Spleen (tissue), 11 donors: ENCODE results near the gene CDK14. TPM values are rescaled to one million over a fixed set of nuclear protein-coding genes. Genes with fewer than 3 reads are reported as not detected.

Experiments
- DNase-seq: peaks from one replicate; pipeline ENCODE4 v3.0.0-alpha.2; 2020
- H3K27ac ChIP-seq, 8 donors: fragments of 200-600 bp; sonication (generic) in 7 of 8; 1 replicate in 4 of 8; 2 replicates in 4 of 8; pipeline versions ENCODE4 v1.5.0 to v1.8.0; 2016 to 2021; ENCODE audit warnings: inconsistent platforms in 4 of 8, mild to moderate bottlenecking in 4 of 8, moderate library complexity in 1 of 8
- H3K27me3 ChIP-seq, 7 donors: fragments of 200-600 bp; sonication (generic) in 6 of 7; replicated peaks in 1 of 7; 1 replicate in 4 of 7; 2 replicates in 3 of 7; pipeline versions ENCODE4 v1.5.0 to v1.8.0; 2016 to 2021; ENCODE audit warnings: inconsistent platforms in 3 of 7, mild to moderate bottlenecking in 1 of 7
- H3K36me3 ChIP-seq, 6 donors: fragments of 200-600 bp; sonication (generic) in 5 of 6; 1 replicate in 4 of 6; 2 replicates in 2 of 6; pipeline versions ENCODE4 v1.5.0 to v1.8.0; 2016 to 2021; ENCODE audit warnings: inconsistent platforms in 2 of 6
- H3K4me1 ChIP-seq, 6 donors: fragments of 200-600 bp; sonication (generic) in 5 of 6; 1 replicate in 3 of 6; 2 replicates in 3 of 6; pipeline versions ENCODE4 v1.5.0 to v1.8.0; 2016 to 2021; ENCODE audit warnings: inconsistent platforms in 3 of 6
- H3K4me3 ChIP-seq, 8 donors: fragments of 200-600 bp; sonication (generic) in 7 of 8; 1 replicate in 4 of 8; 2 replicates in 4 of 8; pipeline versions ENCODE4 v1.5.0 to v1.8.0; 2016 to 2021; ENCODE audit warnings: inconsistent platforms in 4 of 8, mild to moderate bottlenecking in 4 of 8, moderate library complexity in 2 of 8
- H3K9me3 ChIP-seq, 8 donors: fragments of 200-600 bp; sonication (generic) in 7 of 8; 1 replicate in 4 of 8; 2 replicates in 4 of 8; pipeline versions ENCODE4 v1.5.0 to v1.8.0; 2016 to 2021; ENCODE audit warnings: inconsistent platforms in 4 of 8
- POLR2A ChIP-seq, 3 donors: fragments of 450-650 bp; IDR thresholded peaks; one replicate each; pipeline ENCODE4 v1.5.1; 2017; ENCODE audit warnings: antibody characterized with exemption in 3 of 3, mild to moderate bottlenecking in 1 of 3
- POLR2AphosphoS5 ChIP-seq, 3 donors: sonication (generic); formaldehyde crosslinking; IDR thresholded peaks; one replicate each; pipeline ENCODE4 v1.5.1; 2017; ENCODE audit warnings: antibody characterized with exemption in 3 of 3
- WGBS, 5 donors: extraction: QIAGEN DNeasy Blood & Tissue Kit in 3 of 5; methylation state at CpG; one replicate each; pipeline versions ENCODE4 v1.1.5 to v1.1.7; 2013 to 2018; 5-methylcytosine and 5-hydroxymethylcytosine counted together
- intact Hi-C: fragments of 100-400 bp; cut with DNase I; formaldehyde crosslinking; loops from one replicate; pipeline ENCODE4 v1.15.0; 2023; ENCODE audit warnings: low total_unique reads
- polyA plus RNA-seq, 3 donors: library from polyadenylated mRNA; stranded (reverse); fragments of 200-250 nt; gene quantifications; one replicate each; pipeline ENCODE4 v1.2.1, GENCODE V29; 2013
- total RNA-seq, 7 donors: library from RNA; depleted of rRNA in 3 of 7; stranded (reverse); fragments of >200 nt in 3 of 7; fragmentation: NEBNext Ultra II Directional in 4 of 7; extraction: Animal tissue kit (Norgen Biotek cat#: 25700) in 4 of 7; gene quantifications; one replicate each; pipeline versions ENCODE4 v1.1.0 to v1.2.1, GENCODE V29; 2016 to 2021
- TF ChIP-seq, protein P1 (sequence below), 11 experiments: fragments of 200-600 bp in 7 of 11; fragments of 450-650 bp in 4 of 11; sonication (generic) in 4 of 11; IDR thresholded peaks in 8 of 11; conservative IDR thresholded peaks in 3 of 11; 1 replicate in 7 of 11; 2 replicates in 4 of 11; pipeline versions ENCODE4 v1.4.0 to v1.8.0; 2016 to 2021; ENCODE audit warnings: antibody characterized with exemption in 11 of 11, inconsistent platforms in 4 of 11, mild to moderate bottlenecking in 1 of 11
- donor health status: healthy with polysubstance abuse.
- donor health status: DM: no; HTN: no; CAD: no; lungs with moderate emphysema.
- donor health status: DM: no; HTN: no; CAD: no.
- donor health status: Bipolar disorder and iron deficiency.
- donor health status: healthy.
- donor health status: DM: no; HTN: no; CAD: no.
- donor health status: DM: yes; HTN: yes; CAD: no.

The CDK14 gene
- total and polyA plus RNA-seq, 10 donors, result 6.6 to 109 (median 51.2) TPM

DNA sequence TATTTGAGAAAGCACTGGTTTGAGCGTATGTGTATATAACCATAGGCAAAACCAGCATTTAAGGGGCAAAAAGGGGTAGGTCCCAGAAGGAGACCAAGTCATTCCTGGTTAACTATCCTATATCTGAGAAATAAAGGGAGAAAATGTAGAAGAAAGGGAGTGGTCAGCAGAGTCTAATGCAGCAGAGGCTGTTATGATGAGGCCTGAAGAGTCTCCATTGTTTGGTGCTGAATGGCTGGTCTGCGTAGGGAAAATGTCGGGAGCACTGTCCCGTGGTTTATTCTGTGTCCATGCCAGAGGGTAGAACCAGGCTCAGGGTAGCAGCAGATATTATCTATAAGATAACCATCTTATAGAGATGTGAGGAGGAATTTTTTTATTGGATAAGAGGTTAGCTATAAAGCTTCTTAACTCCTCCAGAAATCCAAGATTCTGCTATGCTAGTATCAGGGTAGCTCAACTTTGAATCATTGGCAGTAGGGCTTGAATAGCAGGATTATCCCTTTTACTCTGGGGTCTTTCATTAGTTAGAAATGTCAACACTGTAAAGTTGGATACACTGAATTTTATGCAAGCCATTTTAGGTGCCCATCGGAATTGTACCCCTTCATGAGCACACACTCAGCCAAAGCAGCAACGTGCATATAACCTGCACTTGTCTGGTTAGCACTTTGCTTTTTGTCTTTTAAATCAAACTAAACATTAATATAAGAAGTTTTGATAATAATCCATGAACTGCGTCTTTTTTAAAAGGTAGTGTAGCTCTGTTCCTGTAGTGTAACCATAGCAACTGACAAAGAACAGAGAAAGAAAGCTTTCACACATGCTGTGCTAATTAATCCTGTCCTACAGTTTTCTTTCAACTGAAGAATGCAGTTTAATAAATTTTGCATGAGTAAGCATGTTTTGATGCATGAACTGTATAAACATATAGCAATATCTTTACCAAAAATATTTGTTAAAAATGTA lies 356.1 kb downstream of the CDK14 start:
- TF ChIP-seq POLR2A (IDR thresholded peaks at IDR 0.05) (no peak), POLR2AphosphoS5 (IDR thresholded peaks at IDR 0.05) (no peak)
- TF ChIP-seq, protein P1, sequence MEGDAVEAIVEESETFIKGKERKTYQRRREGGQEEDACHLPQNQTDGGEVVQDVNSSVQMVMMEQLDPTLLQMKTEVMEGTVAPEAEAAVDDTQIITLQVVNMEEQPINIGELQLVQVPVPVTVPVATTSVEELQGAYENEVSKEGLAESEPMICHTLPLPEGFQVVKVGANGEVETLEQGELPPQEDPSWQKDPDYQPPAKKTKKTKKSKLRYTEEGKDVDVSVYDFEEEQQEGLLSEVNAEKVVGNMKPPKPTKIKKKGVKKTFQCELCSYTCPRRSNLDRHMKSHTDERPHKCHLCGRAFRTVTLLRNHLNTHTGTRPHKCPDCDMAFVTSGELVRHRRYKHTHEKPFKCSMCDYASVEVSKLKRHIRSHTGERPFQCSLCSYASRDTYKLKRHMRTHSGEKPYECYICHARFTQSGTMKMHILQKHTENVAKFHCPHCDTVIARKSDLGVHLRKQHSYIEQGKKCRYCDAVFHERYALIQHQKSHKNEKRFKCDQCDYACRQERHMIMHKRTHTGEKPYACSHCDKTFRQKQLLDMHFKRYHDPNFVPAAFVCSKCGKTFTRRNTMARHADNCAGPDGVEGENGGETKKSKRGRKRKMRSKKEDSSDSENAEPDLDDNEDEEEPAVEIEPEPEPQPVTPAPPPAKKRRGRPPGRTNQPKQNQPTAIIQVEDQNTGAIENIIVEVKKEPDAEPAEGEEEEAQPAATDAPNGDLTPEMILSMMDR (IDR thresholded peaks at IDR 0.05 in 8 of 11, conservative IDR thresholded peaks at IDR 0.05 in 3 of 11), result no peak
- Histone ChIP-seq H3K4me1 (no peaks in the 10 kb centered on the region), H3K27me3 (no peaks in the 10 kb centered on the region), H3K27ac (no peak overlapping the region), H3K36me3 (peaks cover 0 to 16% (median 0%) of the 10 kb centered on the region in 6 donors), H3K9me3 (no peaks in the 10 kb centered on the region), H3K4me3 (no peak overlapping the region)
- DNase-seq, result no peak
- WGBS, 5 donors, result 82 to 87% (median 85%) methylated on average over 7 of the region's 7 CpGs
- intact Hi-C loops, result no loop called here

DNA sequence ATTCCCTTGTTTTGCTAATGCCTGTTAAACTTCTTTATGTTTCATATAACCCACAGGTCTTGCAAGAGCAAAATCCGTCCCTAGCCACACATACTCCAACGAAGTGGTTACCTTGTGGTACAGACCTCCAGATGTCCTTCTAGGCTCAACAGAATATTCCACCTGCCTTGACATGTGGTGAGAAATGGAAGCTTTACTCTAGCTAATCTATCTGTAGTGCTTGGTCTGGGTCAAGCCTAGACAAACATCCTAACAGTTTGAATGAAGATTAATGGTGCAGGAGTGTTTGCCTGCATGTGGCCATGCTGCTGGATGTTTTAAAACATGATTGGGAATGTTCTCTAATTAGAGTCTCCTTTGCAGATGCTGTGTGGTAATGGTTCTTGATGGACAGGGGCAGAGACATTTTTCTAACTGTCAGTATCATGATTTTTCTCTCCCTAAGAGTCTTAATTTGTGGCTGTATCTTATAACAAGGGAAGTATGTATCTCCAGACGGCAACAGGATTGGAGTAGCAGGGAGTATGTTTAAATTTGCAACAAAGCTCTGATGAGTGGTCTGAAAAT lies 359.6 kb downstream of the CDK14 start:
- intact Hi-C loops, result no loop called here
- 72 to 85% (median 84%) methylated on average over 3 of the region's 3 CpGs for WGBS, 5 donors
- no peaks in the 10 kb centered on the region for H3K9me3 ChIP-seq
- H3K27ac ChIP-seq, result no peak overlapping the region
- no peak for DNase-seq
- peaks cover 0 to 20% (median 0%) of the 10 kb centered on the region in 6 donors for H3K36me3 ChIP-seq
- no peak for TF ChIP-seq POLR2A (IDR thresholded peaks at IDR 0.05)
- TF ChIP-seq POLR2AphosphoS5 (IDR thresholded peaks at IDR 0.05), result no peak
- TF ChIP-seq, protein P1 (IDR thresholded peaks at IDR 0.05 in 8 of 11, conservative IDR thresholded peaks at IDR 0.05 in 3 of 11), result no peak
- no peaks in the 10 kb centered on the region for H3K4me1 ChIP-seq
- no peaks in the 10 kb centered on the region for H3K27me3 ChIP-seq
- no peak overlapping the region for H3K4me3 ChIP-seq

DNA sequence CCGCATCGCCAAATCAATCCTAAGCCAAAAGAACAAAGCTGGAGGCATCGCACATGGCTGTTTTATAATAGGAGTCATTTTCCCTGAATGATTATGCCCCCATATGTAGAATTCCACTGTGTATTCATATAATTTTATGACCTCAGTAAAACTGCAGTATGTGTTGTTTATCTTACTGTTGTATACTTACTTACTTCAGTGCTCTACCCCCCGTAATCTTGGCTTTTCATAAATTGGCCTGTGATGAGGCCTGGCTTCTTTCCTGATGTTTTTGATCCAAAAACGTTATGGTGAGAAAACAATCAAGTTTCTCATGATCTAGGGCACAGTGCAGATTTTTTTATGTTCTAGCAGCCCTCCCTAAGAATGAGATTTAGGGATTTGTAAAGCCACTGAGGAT lies 361.8 kb downstream of the CDK14 start:
- DNase-seq, result no peak
- intact Hi-C loops, result no loop called here
- no peak overlapping the region for H3K27ac ChIP-seq
- no peak overlapping the region for H3K4me3 ChIP-seq
- TF ChIP-seq POLR2AphosphoS5 (IDR thresholded peaks at IDR 0.05) (no peak), POLR2A (IDR thresholded peaks at IDR 0.05) (no peak)
- TF ChIP-seq, protein P1 (IDR thresholded peaks at IDR 0.05 in 8 of 11, conservative IDR thresholded peaks at IDR 0.05 in 3 of 11), result no peak
- no peaks in the 10 kb centered on the region for H3K27me3 ChIP-seq
- 82 to 87% (median 85%) methylated on average over 5 of the region's 5 CpGs for WGBS, 5 donors
- H3K9me3 ChIP-seq, result no peaks in the 10 kb centered on the region
- no peaks in the 10 kb centered on the region for H3K4me1 ChIP-seq
- H3K36me3 ChIP-seq, result peaks cover 0 to 20% (median 0%) of the 10 kb centered on the region in 6 donors

DNA sequence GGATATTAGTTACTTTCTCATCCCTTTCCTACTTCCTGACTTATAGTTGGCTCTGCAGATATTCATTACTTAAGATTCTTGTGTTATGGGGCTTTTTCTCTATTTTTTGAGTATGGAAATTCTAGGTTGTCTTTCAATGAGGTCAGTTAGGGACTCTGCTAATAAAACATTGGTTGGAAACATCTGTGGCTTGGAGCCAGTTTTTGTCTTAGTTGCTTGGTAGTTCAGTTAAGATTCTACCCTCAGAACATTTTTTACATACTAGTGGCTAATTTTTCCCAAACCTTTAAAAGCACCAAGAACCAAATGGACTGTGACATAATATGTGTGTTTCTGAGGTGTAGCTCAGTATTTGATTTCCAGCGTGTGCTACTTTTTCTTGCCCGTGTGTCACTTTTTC lies 362.5 kb downstream of the CDK14 start:
- no peaks in the 10 kb centered on the region for H3K27me3 ChIP-seq
- DNase-seq, result no peak
- H3K9me3 ChIP-seq, result no peaks in the 10 kb centered on the region
- intact Hi-C loops, result no loop called here
- H3K36me3 ChIP-seq, result peaks cover 0 to 20% (median 0%) of the 10 kb centered on the region in 6 donors
- no peak for TF ChIP-seq POLR2A (IDR thresholded peaks at IDR 0.05)
- no peak for TF ChIP-seq POLR2AphosphoS5 (IDR thresholded peaks at IDR 0.05)
- TF ChIP-seq, protein P1 (IDR thresholded peaks at IDR 0.05 in 8 of 11, conservative IDR thresholded peaks at IDR 0.05 in 3 of 11), result no peak
- H3K4me3 ChIP-seq, result no peak overlapping the region
- H3K27ac ChIP-seq, result no peak overlapping the region
- no peaks in the 10 kb centered on the region for H3K4me1 ChIP-seq
- WGBS, 5 donors, result 68 to 93% (median 88%) methylated on average over 2 of the region's 2 CpGs
